Tibial nerve (tissue), 3 donors: Measurements from ENCODE around the gene ZNF485.

Experiments
- CTCF ChIP-seq, 5 experiments: fragments of 200-600 bp in 3 of 5; fragments of 450-650 bp in 2 of 5; sonication (generic) in 3 of 5; IDR thresholded peaks; one replicate each; pipeline ENCODE4 v1.5.1; 2016 to 2019; ENCODE audit warnings: antibody characterized with exemption in 5 of 5, mild to moderate bottlenecking in 3 of 5, moderate library complexity in 2 of 5
- POLR2A ChIP-seq, 2 donors: fragments of 450-650 bp; IDR thresholded peaks; one replicate each; pipeline ENCODE4 v1.6.1; 2017; ENCODE audit warnings: antibody characterized with exemption in 2 of 2, mild to moderate bottlenecking in 2 of 2, moderate library complexity in 2 of 2

- TF ChIP-seq CTCF (IDR thresholded peaks at IDR 0.05) (peak in 2 of 5 experiments; percentile 19 to 44), POLR2A (IDR thresholded peaks at IDR 0.05) (peak in 1 of 2 donors; percentile 34)
Measured at GRCh38 chr10:43574001-43574892, 32.0 kb upstream of the ZNF485 start, which contains the start of gene ZNF239.
